Fibroblast of skin of left biceps (primary cell): ENCODE measurements around the gene SCYGR1.
"Not testable (repeated sequence)": the region's sequence is repeated elsewhere in the genome, so short reads cannot be mapped to it uniquely, and the experiment has no call there.

Experiments
- DNase-seq, 2 experiments: peaks; one replicate each; pipeline ENCODE4 v3.0.0-alpha.2; 2013; ENCODE audit warnings: low read depth in 2 of 2

SCYGR1 gene

DNA sequence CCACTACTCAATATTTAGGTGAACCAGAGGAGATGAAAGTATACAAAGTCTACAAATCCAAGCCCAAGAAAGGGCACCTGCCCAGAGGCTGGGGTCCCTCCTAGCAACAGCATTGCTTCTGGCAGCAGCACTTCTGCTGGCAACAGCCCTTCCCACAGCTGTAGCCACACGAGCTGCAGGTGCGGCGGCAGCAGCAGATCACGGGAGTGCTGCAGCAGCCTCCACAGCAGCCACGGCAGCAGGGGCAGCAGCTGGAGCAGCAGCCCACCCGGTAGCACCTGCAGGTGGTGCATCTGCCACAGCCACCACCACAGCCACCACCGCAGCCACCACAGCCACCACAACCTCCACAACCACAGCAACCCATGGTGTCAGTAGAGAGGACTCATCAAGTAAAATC, at the start of gene SCYGR1:
TSS of gene SCYGR1 (minus strand) at position 367 of the 400 bp plus-strand sequence. CDS start at position 367, 0 bp downstream.
- not testable (repeated sequence) for DNase-seq

DNA sequence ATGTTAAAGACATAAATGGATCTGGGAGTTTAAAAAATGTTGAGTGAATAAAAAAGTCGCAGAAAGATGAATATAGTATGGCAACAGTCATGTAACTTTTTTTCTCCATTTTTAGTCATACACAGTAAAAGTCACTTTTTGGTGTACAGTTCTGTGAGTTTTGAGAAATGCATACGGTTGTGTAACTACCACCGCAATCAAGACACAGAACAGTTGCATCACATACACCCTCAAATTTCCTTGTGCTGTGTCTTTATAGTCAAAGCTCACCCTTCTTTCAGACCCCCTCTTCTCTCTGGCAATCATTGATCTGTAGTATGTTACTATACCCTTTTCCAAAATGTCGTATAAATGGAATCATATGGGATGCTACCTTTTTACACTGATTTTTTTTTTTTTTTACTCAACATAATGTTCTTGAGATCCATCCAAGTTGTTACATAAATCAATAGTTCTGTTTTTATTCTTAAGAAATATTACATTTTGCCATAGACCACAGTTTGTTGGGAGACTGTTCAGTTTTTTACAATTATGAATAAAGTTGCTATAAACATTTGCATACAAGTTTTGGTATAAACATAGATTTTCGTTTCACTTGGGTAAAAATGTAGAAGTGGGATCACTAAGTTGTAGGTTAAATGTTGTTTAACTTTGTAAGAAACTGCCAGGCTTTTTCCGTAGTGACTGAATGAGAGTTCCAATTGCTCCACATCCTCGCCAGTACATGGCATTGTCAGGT, 48.9 kb upstream of the SCYGR1 start:
- DNase-seq, result no peak

DNA sequence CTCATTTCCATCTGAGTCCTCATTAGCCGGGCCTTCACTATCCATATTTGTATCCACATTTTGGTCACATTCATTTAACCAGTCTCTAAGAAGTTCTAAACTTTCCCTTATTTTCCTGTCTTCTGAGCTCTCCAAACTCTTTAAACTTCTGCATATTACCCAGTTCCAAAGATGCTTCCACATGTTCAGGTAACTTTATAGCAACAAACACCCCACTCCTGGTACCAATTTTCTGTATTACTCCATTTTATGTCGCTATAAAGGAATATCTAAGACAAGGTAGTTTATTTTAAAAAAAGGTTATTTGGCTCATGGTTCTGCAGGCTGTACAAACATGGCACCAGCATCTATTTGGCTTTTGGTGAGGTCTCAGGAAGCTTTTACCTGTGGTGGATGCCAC, 45.4 kb upstream of the SCYGR1 start:
- no peak for DNase-seq

DNA sequence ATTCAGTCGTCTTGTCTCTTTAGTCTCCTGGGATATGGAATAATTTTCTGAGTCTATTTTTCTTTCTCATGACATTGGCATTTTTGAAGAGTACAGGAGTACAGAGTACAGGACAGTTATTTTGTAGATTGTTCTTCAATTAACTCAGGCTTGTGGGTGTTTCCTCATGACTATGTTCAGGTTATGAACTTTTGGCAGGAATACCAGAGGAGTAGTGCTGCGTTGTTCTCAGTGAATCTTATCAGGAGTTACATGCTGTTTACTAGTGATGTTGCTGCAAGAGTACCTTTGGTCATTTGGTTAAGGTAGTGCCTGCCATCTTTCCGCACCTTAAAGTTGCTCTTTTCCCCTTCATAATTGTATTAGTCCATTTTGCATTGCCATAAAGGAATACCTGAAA, 42.9 kb upstream of the SCYGR1 start:
- DNase-seq, result no peak

DNA sequence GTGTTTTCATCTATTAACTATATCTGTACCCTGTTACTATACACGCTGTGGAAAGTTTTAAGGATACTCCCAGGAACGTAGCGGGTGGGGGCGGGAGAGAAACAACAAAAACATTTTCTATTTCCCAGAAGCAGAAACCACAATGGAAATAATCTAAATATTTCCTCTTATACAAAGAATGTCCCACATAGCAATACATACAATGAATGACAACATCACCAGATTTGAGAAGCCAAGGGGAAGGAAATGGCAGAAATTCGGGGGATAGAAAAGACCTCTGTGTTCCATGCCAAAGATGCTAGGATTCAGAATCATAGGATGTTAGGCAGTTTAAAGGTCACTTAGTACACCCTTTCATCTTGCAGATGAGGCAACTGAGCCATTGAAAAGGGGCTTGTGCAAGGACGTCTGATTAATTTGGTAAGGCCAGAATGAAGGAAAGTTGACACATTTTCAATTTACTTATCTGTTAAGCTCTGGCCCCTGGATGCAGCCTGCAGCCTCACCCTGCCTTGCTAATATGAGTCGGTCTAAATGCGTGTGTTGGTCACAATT, 41.1 kb upstream of the SCYGR1 start:
- DNase-seq, result no peak

- no peak for DNase-seq
Measured at GRCh38 chr2:227423656-227424499, 36.1 kb upstream of the SCYGR1 start.

- DNase-seq, result no peak
Measured at GRCh38 chr2:227420087-227421052, 32.6 kb upstream of the SCYGR1 start.

DNA sequence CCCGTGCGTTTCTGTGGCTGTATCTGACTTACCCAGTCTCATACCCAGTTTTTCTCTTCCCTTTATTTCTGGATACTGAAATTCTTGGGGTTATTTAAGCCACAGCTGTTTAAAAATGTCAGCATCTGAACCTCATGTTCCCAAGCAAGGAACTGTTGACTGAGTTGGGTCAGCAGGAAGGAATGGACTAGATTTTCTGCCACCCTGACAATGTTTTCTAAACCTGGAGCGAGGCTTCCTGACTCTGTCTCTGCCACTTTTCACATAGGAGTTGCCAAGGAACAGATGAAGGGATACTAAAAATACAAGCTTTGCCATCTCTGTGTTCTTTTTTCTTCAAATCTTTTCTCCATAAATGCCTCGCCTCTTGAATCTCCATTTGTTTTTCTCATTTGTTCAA, 29.0 kb upstream of the SCYGR1 start:
- DNase-seq, result no peak

DNA sequence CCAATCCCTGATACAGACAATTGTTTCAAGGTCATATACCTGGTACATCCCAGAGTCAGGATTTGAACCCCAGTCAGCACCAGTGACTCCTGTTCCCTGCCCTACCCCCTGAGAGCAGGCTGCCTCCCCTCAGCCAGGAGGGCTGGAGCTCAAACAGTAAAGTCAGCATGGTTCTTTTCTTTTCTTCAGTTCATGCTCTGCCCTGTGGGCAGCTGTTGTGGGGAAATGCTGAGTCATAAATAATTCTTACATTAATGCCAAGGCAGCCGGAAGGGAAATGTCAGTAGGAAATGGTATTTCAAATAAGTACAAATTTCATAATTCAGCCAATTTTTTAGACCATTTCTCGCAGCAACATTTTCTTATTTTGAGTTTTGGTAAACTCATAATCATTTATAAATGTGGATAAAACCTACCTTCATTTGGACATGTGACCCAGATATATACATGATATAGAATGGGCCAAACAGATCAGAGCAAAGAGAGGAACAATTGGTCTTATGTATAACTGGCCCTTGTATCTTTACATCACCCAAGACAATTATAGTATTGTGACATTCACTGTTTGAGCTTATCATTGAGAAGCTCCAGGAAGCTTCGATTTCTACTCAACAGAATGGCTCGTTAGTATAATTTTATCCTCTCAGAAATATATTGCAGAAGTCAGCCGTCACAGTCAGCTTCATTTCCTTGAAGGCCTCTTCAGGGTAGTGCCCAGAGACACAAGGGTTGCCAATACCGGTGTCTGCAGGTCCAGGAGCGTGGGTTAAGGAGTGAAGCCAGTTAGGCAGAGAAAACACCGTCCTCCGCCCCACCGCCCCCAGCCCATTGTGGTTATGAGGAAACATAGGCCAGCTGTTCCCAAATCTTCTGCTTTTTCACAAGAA, 28.0 kb upstream of the SCYGR1 start:
- no peak for DNase-seq

GRCh38 chr2:227414846-227415245, 27.1 kb upstream of the SCYGR1 start:
- no peak for DNase-seq

DNA sequence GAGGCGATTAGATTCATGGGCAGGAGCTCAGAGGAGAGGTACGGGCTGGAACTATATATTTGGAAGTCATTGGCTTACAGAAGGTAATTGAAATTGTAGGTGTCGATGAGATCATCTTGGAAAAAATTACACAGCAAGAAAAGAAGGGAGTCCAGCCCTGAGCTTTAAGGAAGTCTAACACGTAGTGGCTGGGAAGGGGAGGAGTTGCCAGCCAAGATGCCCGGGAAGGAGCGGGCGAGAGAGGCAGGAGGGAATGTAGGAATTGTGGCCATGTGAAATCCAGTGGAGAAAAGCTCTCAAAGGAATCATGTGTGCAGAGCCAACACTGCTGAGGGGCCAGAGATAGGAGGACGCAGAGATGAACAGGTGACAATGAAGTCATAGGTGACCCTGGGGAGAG, 25.6 kb upstream of the SCYGR1 start:
- DNase-seq, result no peak

- no peak for DNase-seq
Measured at GRCh38 chr2:227412877-227413276, 25.1 kb upstream of the SCYGR1 start.

DNA sequence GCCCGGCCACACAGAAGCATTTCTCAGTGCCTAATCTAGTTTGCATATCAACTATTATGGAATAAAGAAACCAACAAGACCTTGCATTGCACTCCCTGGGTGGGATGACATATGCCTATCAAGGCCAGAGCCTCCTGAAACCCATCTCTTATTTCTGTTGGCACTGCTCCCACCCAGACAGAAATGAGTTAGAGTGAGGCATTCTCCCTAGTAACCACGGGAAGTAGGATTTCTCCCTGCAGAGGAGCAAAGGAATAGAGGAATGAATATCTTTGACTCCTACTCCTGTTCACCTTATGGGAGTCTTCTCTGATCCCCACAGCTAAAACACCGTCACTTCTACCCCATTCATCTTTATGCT, 24.2 kb upstream of the SCYGR1 start:
- no peak for DNase-seq

DNA sequence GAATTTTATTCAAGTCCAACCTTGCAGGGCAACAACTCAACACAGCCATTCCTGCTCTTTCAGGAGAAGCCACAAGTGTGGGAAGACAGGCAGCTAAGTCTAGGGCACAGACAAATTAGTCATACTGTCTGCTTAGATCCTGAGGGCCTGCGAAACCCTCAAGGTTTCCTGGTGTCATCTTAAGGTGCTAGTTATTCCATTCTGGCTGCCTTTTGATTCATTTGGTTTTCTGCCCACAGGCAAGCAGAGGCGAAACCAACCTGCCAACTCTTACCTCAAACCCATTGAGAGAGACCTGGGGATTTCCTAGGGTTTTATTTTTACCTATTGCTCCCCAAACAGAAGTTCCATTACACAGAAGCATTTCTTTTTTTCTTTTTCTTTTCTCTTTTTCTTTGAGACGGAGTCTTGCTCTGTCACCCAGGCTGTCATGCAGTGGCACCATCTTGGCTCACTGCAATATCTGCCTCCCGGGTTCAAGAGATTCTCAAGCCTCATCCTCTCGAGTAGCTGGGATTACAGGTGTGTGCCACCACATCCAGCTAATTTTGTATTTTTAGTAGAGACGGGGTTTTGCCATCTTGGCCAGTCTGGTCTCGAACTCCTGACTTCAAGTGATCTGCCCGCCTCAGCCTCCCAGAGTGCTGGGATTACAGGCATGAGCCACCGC, 23.7 kb upstream of the SCYGR1 start:
- DNase-seq, result no peak

DNA sequence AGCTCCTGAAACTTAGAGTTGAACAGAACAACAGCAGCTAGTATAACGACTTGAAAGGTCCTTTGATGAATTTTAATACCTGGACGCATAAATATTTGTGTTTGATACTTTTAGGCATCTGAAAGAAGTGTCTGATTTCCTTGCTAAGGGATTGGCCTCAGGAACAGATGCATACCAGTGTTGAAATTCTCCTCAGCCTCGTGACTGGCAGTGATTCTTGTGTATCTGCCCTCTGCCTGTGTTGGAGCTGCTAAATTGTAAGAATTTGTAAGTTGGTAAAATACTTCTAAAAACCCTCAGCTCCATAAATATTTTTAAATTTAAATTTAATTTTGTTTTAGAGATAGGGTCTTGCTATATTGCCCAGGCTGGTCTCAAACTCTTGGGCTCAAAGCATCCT, 22.4 kb upstream of the SCYGR1 start:
- no peak for DNase-seq

DNA sequence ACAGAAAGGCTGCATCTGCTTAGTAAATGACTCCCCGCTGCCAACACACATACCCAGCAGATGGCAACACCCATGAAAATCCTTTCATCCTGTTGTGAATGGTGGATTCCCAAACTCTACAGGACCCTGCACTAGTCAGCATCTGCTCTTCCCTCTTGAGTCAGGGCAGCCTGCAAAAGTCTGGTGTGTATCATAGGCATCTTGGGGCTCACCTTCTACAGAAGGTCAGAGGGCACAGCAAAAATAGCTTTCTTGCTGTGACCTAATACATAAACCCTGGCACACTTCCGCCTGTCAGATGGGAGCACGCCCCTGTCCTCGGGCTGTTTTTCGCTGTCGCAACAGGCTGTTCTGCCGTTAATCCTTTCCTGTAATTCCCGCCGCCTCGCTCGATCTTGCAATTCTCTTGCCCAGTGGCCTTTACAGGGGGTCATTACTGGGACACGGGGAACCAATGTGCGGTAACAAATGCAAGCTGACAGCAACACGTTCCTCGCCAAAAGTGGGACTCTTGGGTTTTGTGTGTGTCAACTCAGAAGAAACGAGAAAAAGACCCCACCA, 19.9 kb upstream of the SCYGR1 start:
- DNase-seq, result no peak

- peak; percentile 97 to 98 for DNase-seq
Measured at GRCh38 chr2:227406177-227407031, 18.7 kb upstream of the SCYGR1 start.

- DNase-seq, result no peak
Measured at GRCh38 chr2:227404585-227405271, 17.0 kb upstream of the SCYGR1 start.
